GM21619 (cell line): ENCODE data around the gene LUZP4.
"Not testable (repeated sequence)": the region's sequence is repeated elsewhere in the genome, so short reads cannot be mapped to it uniquely, and the experiment has no call there.

Source experiments
- ATAC-seq: cut with Tn5 transposase; IDR thresholded peaks from one replicate; pipeline ENCODE4 v1.9.1; 2021; ENCODE audit not compliant: unreplicated experiment

Gene LUZP4, protein sequence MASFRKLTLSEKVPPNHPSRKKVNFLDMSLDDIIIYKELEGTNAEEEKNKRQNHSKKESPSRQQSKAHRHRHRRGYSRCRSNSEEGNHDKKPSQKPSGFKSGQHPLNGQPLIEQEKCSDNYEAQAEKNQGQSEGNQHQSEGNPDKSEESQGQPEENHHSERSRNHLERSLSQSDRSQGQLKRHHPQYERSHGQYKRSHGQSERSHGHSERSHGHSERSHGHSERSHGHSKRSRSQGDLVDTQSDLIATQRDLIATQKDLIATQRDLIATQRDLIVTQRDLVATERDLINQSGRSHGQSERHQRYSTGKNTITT

DNA sequence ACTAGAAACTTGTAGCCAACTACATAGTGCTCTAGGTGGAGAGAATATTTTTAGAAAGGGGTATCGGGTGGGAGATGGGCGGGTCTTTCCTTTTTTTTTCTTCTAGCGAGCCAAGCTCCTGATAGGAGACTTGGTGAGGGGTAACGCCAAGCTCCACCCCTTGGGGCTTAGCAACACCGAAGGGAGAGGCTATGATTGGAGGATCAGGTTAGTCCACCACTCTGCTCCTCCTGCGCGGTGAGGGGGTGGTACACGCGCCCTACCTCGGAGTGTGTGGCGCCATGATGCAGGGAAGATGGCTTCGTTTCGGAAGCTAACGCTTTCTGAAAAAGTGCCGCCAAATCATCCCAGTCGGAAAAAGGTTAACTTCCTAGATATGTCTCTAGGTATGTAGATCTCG, at the start of gene LUZP4:
TSS of gene LUZP4 (plus strand) at position 251 of the 400 bp plus-strand sequence. CDS start at position 296, 45 bp downstream.
- no peak for ATAC-seq

DNA sequence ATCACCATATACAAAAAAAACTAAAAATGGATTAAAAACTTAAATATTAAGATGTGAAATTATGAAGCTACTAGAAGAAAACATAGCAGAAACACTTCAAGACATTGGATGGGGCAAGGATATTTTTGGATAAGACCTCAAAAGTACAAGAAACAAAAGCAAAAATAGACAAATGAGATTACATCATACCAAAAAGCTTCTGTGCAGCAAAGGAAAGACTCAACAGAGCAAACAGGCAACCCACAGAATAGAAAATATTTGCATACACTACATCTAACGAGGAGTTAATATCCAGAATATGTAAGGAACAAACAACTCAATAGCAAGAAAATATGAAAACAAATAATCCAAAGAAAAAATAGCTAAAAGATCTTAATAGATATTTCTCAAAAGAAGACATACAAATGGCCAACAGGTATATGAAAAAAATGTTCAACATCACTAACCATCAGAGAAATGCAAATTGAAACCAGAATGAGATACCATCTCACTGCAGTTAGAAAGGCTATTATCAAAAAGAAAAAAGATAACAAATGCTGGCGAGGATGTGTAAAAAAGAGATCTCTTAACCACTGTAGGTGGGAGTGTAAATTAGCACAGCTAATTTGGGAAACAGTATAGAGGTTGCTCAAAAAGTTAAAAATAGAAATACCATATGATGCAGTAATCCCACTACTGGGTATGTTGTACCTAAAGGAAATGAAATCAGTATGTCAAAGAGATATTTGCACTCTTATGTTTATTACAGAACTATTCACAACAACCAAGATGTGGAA, 37.9 kb upstream of the LUZP4 start:
- ATAC-seq, result no peak

DNA sequence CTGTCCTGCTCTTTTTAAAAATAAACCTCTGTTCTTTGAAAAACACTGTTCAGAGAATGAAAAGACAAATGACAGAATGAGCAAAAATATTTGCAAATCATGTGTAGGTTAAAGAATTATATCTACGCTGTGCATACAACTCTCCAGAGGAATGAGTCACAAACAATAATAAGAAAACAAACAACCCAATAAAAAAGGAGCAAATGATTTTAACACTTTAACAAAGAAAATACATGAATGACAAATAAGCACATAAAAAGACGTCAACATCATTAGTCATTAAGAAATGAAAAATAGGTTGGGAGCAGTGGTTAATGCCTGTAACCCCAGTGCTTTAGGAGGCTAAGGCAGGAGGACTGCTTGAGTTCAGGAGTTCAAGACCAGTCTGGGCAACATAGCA, 34.5 kb upstream of the LUZP4 start:
- ATAC-seq, result no peak

DNA sequence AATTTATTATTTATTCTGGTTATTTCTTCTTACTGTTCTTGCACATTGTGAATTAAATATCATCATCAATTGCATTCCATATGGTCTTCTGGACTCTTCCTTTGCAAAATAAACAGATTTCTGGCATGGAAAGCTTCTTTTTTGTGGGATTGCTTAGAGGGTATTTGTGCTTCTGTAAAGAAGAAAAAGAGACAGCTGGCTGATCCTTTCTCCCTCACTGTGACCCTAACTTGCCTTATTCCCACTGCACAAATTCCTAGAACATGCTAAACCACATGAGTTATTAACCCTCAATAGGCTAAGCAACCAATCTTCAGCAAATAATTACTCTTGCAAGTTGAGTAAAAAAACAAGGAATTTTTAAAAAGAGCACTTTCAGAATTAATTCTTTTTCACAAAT, 31.8 kb upstream of the LUZP4 start:
- ATAC-seq, result no peak

DNA sequence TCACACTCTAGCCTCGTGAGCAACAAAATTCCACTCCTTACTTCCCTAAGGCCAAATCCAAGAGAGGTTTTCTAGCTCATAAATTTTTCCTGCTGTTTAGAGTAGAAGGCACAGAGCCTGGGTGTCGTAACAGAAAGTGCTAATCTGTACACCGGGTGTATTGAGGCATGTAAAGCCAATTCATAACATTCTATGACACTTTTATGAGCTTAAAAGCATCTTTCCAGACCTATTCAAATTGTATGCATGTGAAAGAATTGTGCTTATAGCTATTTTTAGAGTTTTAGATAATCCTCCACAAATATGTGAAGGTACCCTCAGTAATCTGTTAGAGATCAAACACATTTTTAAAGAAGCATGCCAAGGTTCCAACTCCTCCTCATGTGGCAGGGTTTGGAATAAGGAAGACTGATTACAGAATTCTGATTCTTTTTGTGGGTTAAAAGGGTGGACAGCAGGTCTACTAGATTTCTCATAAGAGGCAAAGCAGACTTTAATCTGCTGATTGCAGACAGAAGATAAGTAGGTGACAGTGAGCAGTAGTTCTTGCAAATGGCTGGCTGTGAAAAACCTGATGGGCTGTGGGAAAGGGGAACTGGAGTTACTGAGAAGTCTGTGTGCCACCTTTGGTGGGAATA, 30.2 kb upstream of the LUZP4 start:
- no peak for ATAC-seq

DNA sequence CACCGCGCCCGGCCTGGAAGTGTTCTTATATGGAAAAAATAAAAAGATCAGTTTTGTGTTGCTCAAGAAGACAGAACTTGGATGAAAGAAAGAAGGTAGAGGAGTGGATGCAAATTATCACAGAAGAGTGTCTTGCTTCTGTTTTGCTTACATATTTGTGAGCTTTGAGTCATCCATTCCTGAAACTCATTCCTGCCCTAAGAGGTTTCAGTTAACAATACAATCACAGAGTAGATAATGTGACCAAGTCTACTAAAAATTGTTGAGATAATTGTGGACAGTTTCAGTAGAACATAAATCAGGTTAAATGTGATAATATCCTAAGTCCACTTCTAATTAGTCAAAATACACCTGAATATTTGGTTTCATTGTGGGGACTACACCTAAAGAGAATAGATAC, 29.2 kb upstream of the LUZP4 start:
- no peak for ATAC-seq

DNA sequence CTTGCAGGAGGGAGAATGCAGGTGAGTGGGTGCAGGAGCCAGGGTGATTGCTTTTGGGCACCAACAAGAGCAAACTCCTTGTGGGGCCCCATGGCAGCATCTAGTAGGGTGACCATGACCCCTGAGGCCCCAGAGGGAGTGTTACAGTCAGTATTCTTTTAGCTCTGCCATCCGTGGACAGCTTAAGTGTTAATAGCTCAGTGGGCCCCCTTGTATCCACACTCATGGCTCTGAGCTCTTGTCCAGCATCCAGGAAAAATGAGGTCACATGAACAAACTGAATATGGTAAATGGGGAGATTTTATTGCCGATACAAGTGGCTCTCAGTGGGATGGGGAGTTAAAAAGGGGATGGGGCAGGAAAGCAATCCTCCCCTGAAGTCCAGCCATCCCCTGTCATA, 28.4 kb upstream of the LUZP4 start:
- no peak for ATAC-seq

DNA sequence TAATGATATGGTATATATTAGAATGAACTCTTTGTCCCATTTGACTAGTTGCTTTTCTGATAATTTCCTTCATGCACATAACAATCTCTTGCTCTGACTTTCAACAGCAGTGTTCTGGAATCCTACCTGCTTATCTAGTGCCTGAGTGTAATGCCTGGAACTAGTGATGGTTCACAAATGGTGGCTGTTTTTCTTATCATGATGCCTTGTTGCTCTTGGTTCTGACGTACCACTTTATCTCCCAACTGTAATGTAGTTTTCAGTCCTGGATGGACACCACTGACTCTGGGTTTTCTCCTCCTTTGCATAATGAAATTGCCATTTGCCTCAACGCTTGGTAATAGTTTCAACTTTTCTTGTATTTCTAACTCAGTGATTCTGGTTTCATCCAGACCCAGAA, 25.5 kb upstream of the LUZP4 start:
- ATAC-seq, result no peak

DNA sequence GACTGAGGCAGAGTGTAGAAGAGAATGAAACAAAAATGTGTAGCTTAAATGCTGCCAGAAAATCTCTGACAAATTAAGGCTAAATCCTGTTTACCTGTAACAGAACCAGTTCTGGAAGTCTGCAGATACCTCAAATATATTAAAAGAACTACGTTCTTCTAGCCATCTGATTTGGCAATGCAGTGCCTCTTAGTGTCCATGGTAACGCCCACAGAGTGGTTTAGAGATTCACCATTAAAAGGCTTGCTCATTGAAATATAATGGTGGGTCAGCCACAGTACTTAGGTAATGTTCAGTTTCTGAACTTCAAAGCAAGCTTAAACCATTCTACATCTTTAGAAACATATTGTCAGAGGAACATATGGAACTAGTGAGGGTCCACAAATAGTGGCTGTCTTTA, 23.2 kb upstream of the LUZP4 start:
- ATAC-seq, result no peak

DNA sequence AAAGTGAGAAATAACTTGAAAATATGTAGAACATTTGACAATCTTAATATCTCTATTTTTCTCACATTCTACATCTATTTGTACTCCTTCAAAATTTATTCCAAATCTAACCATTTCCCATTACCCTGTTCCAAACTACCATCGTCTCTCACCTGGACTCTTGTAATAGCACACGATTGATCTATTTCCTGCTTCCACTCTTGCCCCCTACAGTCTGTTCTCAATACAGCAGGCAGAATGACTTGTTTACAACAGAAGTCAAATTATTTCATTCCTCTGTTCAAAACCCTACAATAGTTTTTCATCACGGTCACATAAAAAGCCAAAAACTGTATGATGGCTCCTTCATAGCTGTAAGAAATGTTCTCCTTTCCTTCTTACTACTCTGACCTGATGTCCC, 21.1 kb upstream of the LUZP4 start:
- no peak for ATAC-seq

DNA sequence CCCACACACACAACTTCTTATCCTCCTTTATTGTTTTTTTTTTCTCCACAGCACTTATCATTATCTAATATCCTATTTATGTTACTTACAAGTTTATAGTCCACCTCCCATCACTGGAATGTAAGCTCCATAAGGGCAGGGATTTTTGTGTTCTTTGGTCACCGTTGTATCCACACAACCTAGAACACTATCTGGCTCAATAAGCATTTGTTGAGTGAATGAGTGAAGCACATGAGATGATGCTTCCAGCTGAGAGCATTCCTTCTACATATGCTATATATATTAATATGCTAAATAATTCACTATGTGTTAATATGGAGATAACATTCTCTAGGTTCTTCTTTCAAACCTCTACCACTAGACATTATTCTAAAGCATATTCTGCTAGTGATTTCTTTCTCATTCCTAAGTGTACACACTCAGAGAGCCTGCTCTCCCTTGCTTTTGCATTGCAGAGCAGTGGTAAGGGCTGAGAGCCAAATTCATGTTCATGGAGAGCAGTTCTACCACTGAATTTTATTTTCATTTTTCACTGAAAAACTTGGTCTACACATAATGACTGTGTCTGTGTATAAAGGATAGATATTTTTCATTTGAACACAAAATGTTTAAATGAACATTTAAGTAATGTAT, 20.3 kb upstream of the LUZP4 start:
- ATAC-seq, result no peak

DNA sequence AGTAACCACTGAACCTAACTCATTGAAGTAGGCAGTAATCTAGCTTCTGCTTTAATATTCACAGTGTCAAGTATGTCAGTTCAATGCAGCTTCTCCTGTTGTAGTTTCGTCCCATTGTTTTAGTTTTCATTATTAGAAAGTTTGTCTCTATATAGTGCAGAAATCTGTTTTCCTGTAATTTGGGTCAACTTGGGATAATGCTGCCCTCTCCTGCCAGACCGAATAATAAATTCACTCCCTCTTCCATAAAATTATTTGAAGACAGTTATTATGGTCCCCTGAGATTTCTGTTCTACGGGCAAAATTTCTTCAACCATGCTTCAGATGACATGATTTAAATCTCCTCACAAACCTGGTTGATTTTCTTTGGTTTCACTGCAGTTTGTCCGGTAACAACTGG, 4.6 kb upstream of the LUZP4 start:
- ATAC-seq, result no peak

DNA sequence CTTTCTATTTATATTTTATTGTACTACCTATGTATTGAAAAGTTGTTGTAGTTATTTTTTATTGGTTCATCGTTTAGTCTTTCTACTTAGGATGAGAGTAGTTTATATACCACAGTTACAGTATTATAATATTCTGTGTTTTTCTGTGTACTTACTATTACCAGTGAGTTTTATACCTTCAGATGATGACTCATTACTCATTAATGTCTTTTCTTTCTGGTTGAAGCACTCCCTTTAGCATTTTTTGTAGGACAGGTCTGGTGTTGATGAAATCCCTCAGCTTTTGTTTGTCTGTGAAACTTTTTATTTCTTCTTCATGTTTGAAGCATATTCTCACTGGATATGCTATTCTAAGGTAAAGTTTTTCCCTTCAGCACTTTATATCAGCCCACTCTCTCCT, 7.7 kb downstream of the LUZP4 start:
- ATAC-seq, result no peak

DNA sequence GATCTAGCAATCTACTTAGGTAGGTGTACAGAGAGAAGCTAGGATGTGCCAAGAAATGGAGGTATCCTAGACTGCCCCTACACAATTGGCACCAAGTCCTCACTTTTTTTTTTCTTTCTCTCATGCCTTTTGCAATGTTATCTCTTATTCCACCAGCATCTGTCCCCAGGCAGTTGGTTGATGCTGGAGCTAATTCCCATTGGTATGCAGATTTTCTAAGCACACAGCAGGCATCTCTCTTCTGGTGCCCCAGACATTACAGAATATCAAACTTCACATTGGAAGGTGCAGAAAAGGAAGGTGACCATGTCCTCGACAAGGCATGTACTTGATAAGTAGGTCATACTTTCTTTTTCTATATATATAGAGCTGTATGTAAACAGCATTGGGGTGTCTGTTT, 21.6 kb downstream of the LUZP4 start:
- ATAC-seq, result no peak

DNA sequence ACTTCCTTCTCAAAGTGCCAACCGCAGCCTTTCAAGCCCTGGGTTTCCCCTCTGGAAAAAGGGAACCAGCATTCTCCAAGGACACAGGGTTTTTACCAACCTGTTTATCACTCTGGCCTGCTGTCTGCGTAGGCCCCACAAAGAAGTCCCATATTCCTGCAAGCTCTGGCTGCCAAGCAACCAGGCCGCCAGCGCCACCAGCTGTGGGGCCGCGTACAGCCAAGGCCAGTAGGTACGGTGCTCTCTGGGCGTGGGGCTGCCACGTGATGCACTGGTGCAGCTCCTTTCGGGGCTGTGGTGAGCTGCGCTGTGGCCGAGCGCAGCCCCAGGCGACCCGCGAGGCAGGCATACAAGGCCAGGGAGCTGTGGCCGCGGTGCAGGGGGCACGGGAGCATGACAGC, 22.1 kb downstream of the LUZP4 start:
- ATAC-seq, result no peak

DNA sequence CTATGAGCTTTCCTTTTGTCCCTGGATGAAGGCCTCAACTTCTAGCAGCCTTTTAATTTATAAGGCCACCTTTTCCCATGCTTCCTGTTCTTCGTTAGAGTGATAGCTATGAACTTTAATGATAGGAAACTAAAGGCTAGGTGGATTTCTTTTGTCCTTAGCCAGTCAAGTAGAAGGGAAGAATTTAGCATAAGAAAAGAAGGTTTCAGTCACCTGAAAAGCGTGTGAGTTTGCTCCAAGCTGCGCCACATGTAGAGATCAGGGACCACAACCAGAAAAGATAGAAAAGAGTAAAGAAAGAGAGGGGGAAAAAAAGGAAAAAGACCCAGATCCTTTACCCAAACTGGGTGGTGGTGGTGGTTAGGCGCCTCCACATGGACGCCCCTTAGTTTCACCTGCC, 28.6 kb downstream of the LUZP4 start:
- no peak for ATAC-seq

DNA sequence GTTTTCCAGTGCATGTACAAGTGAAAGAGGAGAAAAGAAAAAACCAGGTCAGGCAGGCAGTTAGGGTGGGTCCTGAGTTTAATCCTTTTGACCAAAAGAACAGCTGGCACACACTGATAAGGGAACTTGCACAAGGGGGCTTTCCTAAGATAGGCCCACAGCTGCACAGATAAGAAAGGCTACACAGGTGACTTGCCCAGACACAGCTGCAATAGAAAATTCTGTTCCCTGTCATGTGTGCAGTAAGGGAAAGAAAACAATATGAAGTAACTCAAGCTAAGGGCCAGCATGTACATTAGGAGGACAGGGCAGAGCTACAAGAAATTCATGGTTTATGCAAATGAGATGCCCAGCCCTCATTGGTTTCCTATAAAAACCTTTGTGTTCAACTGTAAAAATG, 32.9 kb downstream of the LUZP4 start:
- ATAC-seq, result no peak

DNA sequence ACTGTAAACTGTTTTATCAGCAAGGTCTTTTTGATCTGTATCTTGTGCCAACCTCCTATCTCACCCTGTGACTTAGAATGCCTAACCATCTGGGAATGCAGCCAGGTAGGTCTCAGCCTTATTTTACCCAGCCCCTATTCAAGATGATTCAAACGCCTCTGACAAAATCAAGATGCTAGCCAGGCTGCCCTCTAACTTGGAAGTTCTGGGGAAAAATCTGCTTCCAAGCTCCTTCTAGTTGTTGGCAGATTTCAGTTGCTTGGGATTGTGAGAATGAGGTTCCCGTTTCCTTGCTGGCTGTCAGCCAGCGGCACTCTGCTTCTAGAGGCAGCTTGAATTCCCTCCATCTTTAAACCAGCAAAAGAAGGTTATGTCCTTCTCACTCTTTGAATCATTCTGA, 34.7 kb downstream of the LUZP4 start:
- ATAC-seq, result no peak

DNA sequence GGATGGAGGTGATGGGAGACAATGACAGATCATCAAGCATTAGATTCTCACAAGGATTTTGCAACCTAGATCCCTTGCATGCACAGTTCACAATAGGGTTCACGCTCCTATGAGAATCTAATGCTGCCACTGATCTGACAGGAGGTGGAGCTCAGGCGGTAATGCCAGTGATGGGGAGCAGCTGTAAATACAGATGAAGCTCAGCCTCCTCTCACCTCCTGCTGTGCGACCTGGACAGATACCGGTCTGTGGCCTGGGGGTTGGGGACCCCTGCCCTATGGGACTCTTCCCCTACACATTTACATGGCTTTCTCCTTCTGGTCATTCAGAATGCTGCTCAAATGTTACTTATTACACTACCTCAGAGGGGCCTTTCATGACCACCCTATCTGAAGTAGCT, 39.8 kb downstream of the LUZP4 start:
- ATAC-seq, result not testable (repeated sequence)

DNA sequence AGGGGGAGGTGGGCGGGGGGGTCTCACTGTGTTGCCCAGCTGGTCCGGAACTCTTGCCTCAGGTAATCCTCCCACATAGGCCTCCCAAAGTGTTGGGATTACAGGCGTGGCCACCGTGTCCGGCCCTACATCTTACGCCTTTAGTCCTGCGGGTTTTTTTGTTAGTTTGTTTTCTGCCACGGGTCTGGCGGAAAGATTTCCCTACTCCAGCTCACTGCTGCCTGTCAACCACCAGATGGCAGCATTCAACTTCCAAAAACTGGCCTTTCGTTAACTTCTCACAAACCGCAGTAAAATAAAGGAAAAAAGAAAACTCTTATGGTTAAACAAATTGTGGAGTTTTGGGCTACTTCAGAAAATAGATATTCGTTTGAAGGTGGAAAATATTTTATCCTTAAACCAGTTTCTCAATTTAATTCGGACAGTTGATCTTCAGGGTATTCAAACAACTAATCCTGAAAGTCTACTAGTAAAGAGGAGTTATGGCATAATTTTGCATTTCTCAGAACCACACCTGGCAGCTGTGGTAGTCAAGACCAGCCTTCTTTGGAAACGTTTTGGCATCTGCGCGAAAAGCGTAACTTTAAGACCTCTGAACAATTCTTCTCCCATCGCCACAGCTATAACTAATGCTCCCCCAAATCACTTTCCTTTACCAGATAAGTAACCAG, 41.1 kb downstream of the LUZP4 start:
- ATAC-seq, result no peak

DNA sequence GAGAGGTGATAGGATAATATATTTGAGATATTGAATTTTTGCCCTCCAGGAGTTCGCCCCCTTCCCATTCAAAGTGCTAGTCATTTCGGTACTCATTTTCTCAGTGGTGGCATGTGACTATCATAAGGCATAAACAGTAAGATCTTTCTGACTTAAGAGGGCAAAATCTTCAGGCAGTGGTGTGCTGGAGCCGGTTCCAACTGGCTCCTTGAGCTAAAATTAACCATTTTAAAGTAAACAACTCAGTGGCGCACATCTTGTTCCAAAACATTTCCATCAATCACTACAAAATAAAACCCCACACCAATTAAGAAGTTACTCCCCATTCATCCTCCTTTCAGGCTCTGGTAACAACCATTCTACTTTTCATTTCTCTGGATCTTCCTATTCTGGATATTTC, 43.3 kb downstream of the LUZP4 start:
- no peak for ATAC-seq
